ENCODE results near the gene CHST3. TPM values are rescaled to one million over a fixed set of nuclear protein-coding genes. Genes with fewer than 3 reads are reported as not detected.
A peak's percentile ranks its signal among the peaks of the same experiment; 100 is the strongest.

The CHST3 gene
- total RNA-seq, 1 experiment from 2014 or later, result 6.1 TPM

GRCh38 chr10:71965623-71966022 is 1.4 kb downstream of the CHST3 start:
- no peaks in the 10 kb centered on the region; the same call in 1 of the 2 replicates for H3K79me2 ChIP-seq (ENCODE audit: insufficient read depth, low read length)
- H4K8ac ChIP-seq (replicated peaks; ENCODE audit: insufficient read length, low read depth, low read length), result no peak overlapping the region
- H4K91ac ChIP-seq (ENCODE audit: insufficient read length, low read depth, low read length), result no peak overlapping the region
- H4K5ac ChIP-seq (ENCODE audit: insufficient read length, low read depth, low read length), result no peak overlapping the region
- no peak for TF ChIP-seq CTCF (conservative IDR thresholded peaks at IDR 0.05)
- Mint-ChIP-seq H3K4me1 (peaks cover 32 to 35% of the 10 kb centered on the region in 2 experiments), H3K27ac (no peak overlapping the region), H3K36me3 (ENCODE audit: insufficient read depth in 1 of 3, low read depth in 3 of 3) (peaks cover 0 to 4% (median 2%) of the 10 kb centered on the region in 3 experiments; a peak in 2 of 7 replicates), H3K4me3 (peak overlapping the region; percentile 77 to 90), H3K27me3 (ENCODE audit: low read depth) (peaks cover 41% of the 10 kb centered on the region), H3K9me3 (peaks cover 0 to 2% of the 10 kb centered on the region in 2 experiments; a peak in 1 of 5 replicates)
- no peak overlapping the region for H2AK5ac ChIP-seq (ENCODE audit: insufficient read length, low read length)
- no peak for DNase-seq
- H3K14ac ChIP-seq (ENCODE audit: insufficient read depth, low read length), result no peak overlapping the region
- WGBS (ENCODE audit: extremely low coverage, insufficient read length, low lambda C conversion rate), result no CpG with 5 or more reads among the region's 4 CpGs
- no peak overlapping the region for H2AFZ ChIP-seq (ENCODE audit: low read length)
- H2BK120ac ChIP-seq (ENCODE audit: low read depth, low read length, poor library complexity, severe bottlenecking), result no peak overlapping the region
- no peaks in the 10 kb centered on the region for H4K20me1 ChIP-seq (ENCODE audit: control insufficient read depth, insufficient read depth, insufficient read length)
- H3K56ac ChIP-seq (ENCODE audit: insufficient read length, low read depth, low read length), result no peak overlapping the region
- no peak overlapping the region for H2BK5ac ChIP-seq (ENCODE audit: insufficient read length, low read length)
- H3K27ac ChIP-seq (ENCODE audit: insufficient read length, low read depth, low read length), result no peak overlapping the region
- H3K4me2 ChIP-seq (ENCODE audit: insufficient read depth, insufficient read length, low read length), result peak overlapping the region; percentile 85
- no peak overlapping the region for H3K4ac ChIP-seq (ENCODE audit: low read depth, low read length)
- no peak overlapping the region for H3K23ac ChIP-seq (ENCODE audit: insufficient read length, low read depth, low read length)
- no peaks in the 10 kb centered on the region for H3K9me3 ChIP-seq (ENCODE audit: control insufficient read depth, low read depth, low read length)
- H3K4me1 ChIP-seq (ENCODE audit: insufficient read depth, low read length), result peaks cover 3% of the 10 kb centered on the region
- no peak overlapping the region for H2BK20ac ChIP-seq (ENCODE audit: low read depth, low read length, poor library complexity, severe bottlenecking)
- H2BK12ac ChIP-seq (ENCODE audit: insufficient read length, low read depth, low read length), result no peak overlapping the region
- H3K27me3 ChIP-seq (ENCODE audit: insufficient read depth, low read length), result no peaks in the 10 kb centered on the region; the same call in 1 of the 2 replicates
- no peak overlapping the region for H3K9ac ChIP-seq (ENCODE audit: extremely low read depth, insufficient read length, low read length)
- H2BK15ac ChIP-seq (ENCODE audit: low read depth, low read length), result no peak overlapping the region
- H3K79me1 ChIP-seq (ENCODE audit: insufficient read depth, low read depth, low read length, poor library complexity, severe bottlenecking), result no peaks in the 10 kb centered on the region
- H3K18ac ChIP-seq (ENCODE audit: insufficient read length, low read depth, low read length), result no peak overlapping the region
- no peak overlapping the region for H3T11ph ChIP-seq (ENCODE audit: low read length)
- H3K23me2 ChIP-seq (ENCODE audit: insufficient read length, low read depth, low read length, poor library complexity, severe bottlenecking), result peaks cover 17% of the 10 kb centered on the region

Measured in H9 (cell line).